ENCODE data around the gene PLCB4.

The PLCB4 gene

DNA sequence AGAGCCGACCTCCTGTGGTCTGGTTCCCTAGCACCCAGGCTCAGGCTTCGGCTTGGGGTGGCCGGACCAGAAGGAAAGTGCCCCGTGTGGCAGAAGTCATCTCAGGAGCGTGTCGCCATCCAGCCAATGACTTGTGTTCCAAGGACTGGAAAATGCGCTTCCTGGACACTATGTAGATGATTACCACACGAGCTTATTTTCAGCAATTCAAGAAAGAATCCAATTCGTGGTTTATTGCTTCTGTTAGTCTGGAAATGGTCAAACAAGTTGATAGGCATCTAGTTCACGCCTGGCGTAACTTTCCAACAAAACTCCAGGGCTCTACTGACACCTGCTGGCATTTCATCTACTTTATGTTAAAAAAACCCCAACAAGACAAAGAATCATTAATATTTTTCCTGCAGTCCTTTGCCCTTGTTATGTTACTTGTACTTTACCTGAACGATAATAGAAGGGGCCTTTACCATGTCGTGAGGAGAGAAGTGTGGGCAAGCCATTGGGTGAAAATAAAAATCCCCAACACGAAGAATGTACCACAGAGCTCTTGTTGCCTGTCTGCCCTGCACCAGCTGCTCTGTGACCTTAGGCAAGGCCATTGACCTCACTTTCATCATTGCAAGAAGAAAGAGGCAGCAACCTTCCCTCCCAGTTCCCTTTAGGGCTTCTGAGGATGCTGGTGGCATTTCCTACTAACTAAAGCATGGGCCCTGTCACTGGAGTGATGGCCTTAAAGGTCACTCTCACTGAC lies 290.8 kb downstream of the PLCB4 start:
- TF ChIP-seq Cebpa-rat (IDR thresholded peaks at IDR 0.05) = no peak
- Histone ChIP-seq H3K27ac (peak overlapping the region in 8 of 11 experiments; percentile 49 to 83 (median 69); a peak in 17 of 22 replicates), H4K20me1 (no peaks in the 10 kb centered on the region)

GRCh38 chr20:9360431-9360830 lies 291.5 kb downstream of the PLCB4 start:
- Histone ChIP-seq H3K4me1 (peaks cover 14 to 37% (median 26%) of the 10 kb centered on the region in 10 experiments), H3K4me3 (peak overlapping the region in 2 of 10 experiments; percentile 7 to 11; a peak in 2 of 20 replicates), H3K27ac (peak overlapping the region in 8 of 11 experiments; percentile 49 to 83 (median 69); a peak in 17 of 22 replicates), H3K9me3 (replicated peaks in 1 of 11) (no peaks in the 10 kb centered on the region; a peak in 1 of 22 replicates), H3K9ac (peak overlapping the region in 9 of 11 experiments; percentile 1 to 71 (median 33); a peak in 11 of 22 replicates), H3K36me3 (no peaks in the 10 kb centered on the region), H4K20me1 (no peaks in the 10 kb centered on the region), H3K27me3 (no peaks in the 10 kb centered on the region), H3K4me2 (peak overlapping the region; percentile 62 to 90 (median 72))
- TF ChIP-seq Cebpa-rat (IDR thresholded peaks at IDR 0.05) = no peak; a peak in 2 of 22 replicates

More for the DNA sequence above, 290.8 kb downstream of the PLCB4 start:
- Histone ChIP-seq H3K4me3 (peak overlapping the region in 2 of 10 experiments; percentile 7 to 11; a peak in 2 of 20 replicates), H3K4me2 (peak overlapping the region; percentile 62 to 90 (median 72)), H3K36me3 (no peaks in the 10 kb centered on the region), H3K27me3 (no peaks in the 10 kb centered on the region), H3K9me3 (replicated peaks in 1 of 11) (no peaks in the 10 kb centered on the region; a peak in 1 of 22 replicates), H3K4me1 (peaks cover 14 to 37% (median 26%) of the 10 kb centered on the region in 10 experiments), H3K9ac (peak overlapping the region in 10 of 11 experiments; percentile 7 to 71 (median 34); a peak in 14 of 22 replicates)

- Histone ChIP-seq H3K9me3 (replicated peaks in 1 of 11) (no peaks in the 10 kb centered on the region), H3K4me1 (peaks cover 14 to 37% (median 26%) of the 10 kb centered on the region in 10 experiments), H3K9ac (no peak overlapping the region), H3K36me3 (no peaks in the 10 kb centered on the region), H3K27ac (no peak overlapping the region), H3K27me3 (no peaks in the 10 kb centered on the region), H4K20me1 (no peaks in the 10 kb centered on the region), H3K4me3 (no peak overlapping the region), H3K4me2 (no peak overlapping the region)
- TF ChIP-seq Cebpa-rat (IDR thresholded peaks at IDR 0.05) = no peak
These were observed 294.8 kb downstream of the PLCB4 start for GRCh38 chr20:9363673-9364072.

DNA sequence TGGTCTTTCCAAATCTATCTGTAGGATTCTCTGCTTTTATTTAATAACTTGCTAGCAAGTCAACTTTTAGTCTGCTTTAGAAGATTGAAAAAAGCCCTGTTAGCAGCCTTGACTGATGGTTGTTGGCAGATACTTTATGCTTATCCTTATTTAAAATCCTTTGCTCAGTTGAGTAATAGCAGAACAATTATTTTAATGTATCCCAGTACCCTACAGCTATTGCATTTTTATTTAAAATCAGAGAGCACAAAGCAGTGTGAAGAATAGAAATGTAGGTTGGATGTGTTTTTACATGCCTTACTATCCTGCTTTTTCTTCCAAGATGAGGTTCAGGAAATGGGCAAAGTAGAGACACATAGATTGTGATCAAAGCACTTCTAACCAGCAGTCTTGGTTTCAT lies 298.4 kb downstream of the PLCB4 start:
- Histone ChIP-seq H3K9ac (no peak overlapping the region), H3K27me3 (no peaks in the 10 kb centered on the region), H3K4me1 (peaks cover 0 to 9% (median 0%) of the 10 kb centered on the region in 10 experiments; a peak in 1 of 20 replicates), H3K4me2 (no peak overlapping the region), H3K27ac (no peak overlapping the region), H3K4me3 (no peak overlapping the region), H3K9me3 (replicated peaks in 1 of 11) (no peaks in the 10 kb centered on the region; a peak in 1 of 22 replicates), H3K36me3 (no peaks in the 10 kb centered on the region), H4K20me1 (no peaks in the 10 kb centered on the region)
- TF ChIP-seq Cebpa-rat (IDR thresholded peaks at IDR 0.05) = no peak

GRCh38 chr20:9367746-9368145 lies 298.9 kb downstream of the PLCB4 start:
- Histone ChIP-seq H3K4me2 (no peak overlapping the region), H3K9ac (no peak overlapping the region), H3K4me1 (peaks cover 0 to 9% (median 0%) of the 10 kb centered on the region in 10 experiments; a peak in 2 of 20 replicates), H3K9me3 (replicated peaks in 1 of 11) (no peaks in the 10 kb centered on the region; a peak in 1 of 22 replicates), H3K36me3 (no peaks in the 10 kb centered on the region), H3K27me3 (no peaks in the 10 kb centered on the region), H3K27ac (no peak overlapping the region), H3K4me3 (no peak overlapping the region), H4K20me1 (no peaks in the 10 kb centered on the region)
- TF ChIP-seq Cebpa-rat (IDR thresholded peaks at IDR 0.05) = no peak

GRCh38 chr20:9368893-9369292 lies 300.0 kb downstream of the PLCB4 start:
- Histone ChIP-seq H3K9me3 (replicated peaks in 1 of 11) (no peaks in the 10 kb centered on the region; a peak in 1 of 22 replicates), H3K4me1 (peaks cover 0 to 19% (median 6%) of the 10 kb centered on the region in 10 experiments; a peak in 12 of 20 replicates), H3K27ac (no peak overlapping the region), H3K4me2 (no peak overlapping the region), H3K4me3 (no peak overlapping the region), H4K20me1 (no peaks in the 10 kb centered on the region), H3K9ac (no peak overlapping the region), H3K36me3 (no peaks in the 10 kb centered on the region), H3K27me3 (no peaks in the 10 kb centered on the region)
- TF ChIP-seq Cebpa-rat (IDR thresholded peaks at IDR 0.05) = no peak

DNA sequence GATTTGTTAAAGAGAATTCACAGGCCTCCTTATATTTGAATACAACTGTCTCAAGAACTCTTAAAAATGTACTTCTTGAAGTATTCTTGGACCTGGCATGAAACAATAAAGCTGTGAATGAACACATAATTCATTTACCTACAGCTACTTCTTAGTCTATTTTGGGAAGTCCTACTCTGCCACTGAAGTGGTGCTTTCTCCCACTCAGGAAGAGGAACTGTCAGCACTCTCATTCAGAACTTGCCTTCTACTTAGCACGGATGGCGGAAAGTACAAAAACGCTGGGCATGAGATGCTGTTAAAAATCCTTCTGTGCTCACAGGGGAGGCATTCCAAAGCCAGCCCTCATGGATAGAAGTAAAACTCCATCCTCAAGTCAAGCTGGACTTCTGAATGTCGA lies 300.7 kb downstream of the PLCB4 start:
- no peaks in the 10 kb centered on the region for H4K20me1 ChIP-seq
- no peaks in the 10 kb centered on the region for H3K36me3 ChIP-seq

DNA sequence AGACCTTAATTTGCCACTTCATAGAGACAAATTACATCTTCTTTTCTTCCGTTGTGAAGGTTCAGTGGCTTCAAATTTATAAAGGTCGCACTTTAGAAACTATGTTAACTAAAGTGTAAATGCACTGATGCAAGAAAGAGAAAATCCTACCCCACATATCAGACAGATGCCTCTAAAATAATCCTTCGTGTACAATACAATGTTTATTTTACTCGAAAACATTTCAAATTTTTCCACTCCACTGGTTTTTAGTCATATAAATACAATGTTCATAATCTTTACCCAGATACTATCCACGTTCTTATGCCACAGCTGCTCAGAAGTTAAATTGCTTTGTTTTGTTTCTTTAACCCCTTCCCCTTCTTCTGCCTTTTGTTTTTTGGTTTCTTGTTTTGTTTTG lies 305.2 kb downstream of the PLCB4 start:
- Histone ChIP-seq H3K27ac (peak overlapping the region in 4 of 11 experiments; percentile 0 to 53 (median 38); a peak in 5 of 22 replicates), H3K9ac (no peak overlapping the region), H4K20me1 (no peaks in the 10 kb centered on the region), H3K27me3 (no peaks in the 10 kb centered on the region), H3K4me2 (peak overlapping the region in 9 of 11 experiments; percentile 7 to 60 (median 55); a peak in 16 of 22 replicates), H3K4me1 (peaks cover 0 to 37% (median 25%) of the 10 kb centered on the region in 10 experiments; a peak in 13 of 20 replicates), H3K36me3 (no peaks in the 10 kb centered on the region), H3K4me3 (no peak overlapping the region), H3K9me3 (replicated peaks in 1 of 11) (no peaks in the 10 kb centered on the region; a peak in 1 of 22 replicates)
- TF ChIP-seq Cebpa-rat (IDR thresholded peaks at IDR 0.05) = no peak

More for the DNA sequence above, 300.7 kb downstream of the PLCB4 start:
- no peak for TF ChIP-seq Cebpa-rat (IDR thresholded peaks at IDR 0.05)
- Histone ChIP-seq H3K9me3 (replicated peaks in 1 of 11) (no peaks in the 10 kb centered on the region; a peak in 1 of 22 replicates), H3K9ac (no peak overlapping the region), H3K27ac (no peak overlapping the region), H3K4me3 (no peak overlapping the region), H3K4me1 (peaks cover 0 to 22% (median 13%) of the 10 kb centered on the region in 10 experiments; a peak in 13 of 20 replicates), H3K4me2 (no peak overlapping the region), H3K27me3 (no peaks in the 10 kb centered on the region)

GRCh38 chr20:9374480-9374879 lies 305.6 kb downstream of the PLCB4 start:
- TF ChIP-seq Cebpa-rat (IDR thresholded peaks at IDR 0.05) = no peak
- H3K9me3 ChIP-seq (replicated peaks in 1 of 11) = no peaks in the 10 kb centered on the region; a peak in 1 of 22 replicates
- H3K36me3 ChIP-seq = no peaks in the 10 kb centered on the region
- no peaks in the 10 kb centered on the region for H3K27me3 ChIP-seq
- H3K4me2 ChIP-seq = peak overlapping the region in 9 of 11 experiments; percentile 7 to 60 (median 55); a peak in 16 of 22 replicates
- peak overlapping the region in 4 of 11 experiments; percentile 0 to 53 (median 38); a peak in 6 of 22 replicates for H3K27ac ChIP-seq
- H3K9ac ChIP-seq = no peak overlapping the region
- no peak overlapping the region for H3K4me3 ChIP-seq
- H3K4me1 ChIP-seq = peaks cover 0 to 37% (median 25%) of the 10 kb centered on the region in 10 experiments; a peak in 13 of 20 replicates
- H4K20me1 ChIP-seq = no peaks in the 10 kb centered on the region

Data from BLaER1 treated with 17β-estradiol and CSF1 and Interleukin-3, amounts not matched to agents 10 nM and 100 nM (cell line).